PC-9 (cell line): Measurements from ENCODE around the gene ZNF266. TPM values are rescaled to one million over a fixed set of nuclear protein-coding genes. Genes with fewer than 3 reads are reported as not detected.

Experiments used
- BruUV-seq: library from RNA; stranded (reverse); fragments of 400-500 nt; replicated peaks from 2 replicates; lab custom pipeline; 2021; lab: Mats Ljungman, UMichigan
- CTCF ChIA-PET: fragments of 300-600 bp; sonication (Branson Sonifier 250); formaldehyde crosslinking; loops from one replicate; lab custom pipeline; 2022; ENCODE audit warnings: antibody characterized with exemption; lab: Charles Lee
- POLR2A ChIA-PET: fragments of 300-600 bp; sonication (Branson Sonifier 250); formaldehyde crosslinking; loops from one replicate; lab custom pipeline; 2022; ENCODE audit warnings: antibody characterized with exemption; ENCODE audit not compliant: unreplicated experiment; lab: Charles Lee
- DNase-seq, 2 experiments: peaks; one replicate each; pipeline versions ENCODE4 v3.0.0 to v3.0.0-alpha.2; 2015 to 2022; ENCODE audit warnings: mixed read lengths in 1 of 2
- H2AFZ ChIP-seq: fragments of 200-600 bp; sonication (generic); 2 replicates; pipeline ENCODE4 v1.8.1; 2017; ENCODE audit warnings: antibody characterized with exemption
- H3F3A ChIP-seq: fragments of 200-600 bp; sonication (generic); 2 replicates; pipeline ENCODE4 v1.8.1; 2017; ENCODE audit warnings: antibody characterized with exemption, mild to moderate bottlenecking, low read depth; ENCODE audit not compliant: insufficient read depth
- H3K27ac ChIP-seq: fragments of 200-600 bp; sonication (generic); 2 replicates; pipeline ENCODE4 v1.6.1; 2016; ENCODE audit warnings: mixed run types
- H3K27me3 ChIP-seq: fragments of 200-600 bp; sonication (generic); 2 replicates; pipeline ENCODE4 v1.6.1; 2016; ENCODE audit warnings: low read depth, mixed run types; ENCODE audit not compliant: insufficient read depth
- H3K36me3 ChIP-seq: fragments of 200-600 bp; sonication (generic); 2 replicates; pipeline ENCODE4 v1.6.1; 2016; ENCODE audit warnings: low read depth, mixed run types
- H3K4me1 ChIP-seq: fragments of 200-600 bp; sonication (generic); replicated peaks from 2 replicates; pipeline ENCODE4 v1.6.1; 2016; ENCODE audit warnings: mixed run types; ENCODE audit not compliant: insufficient read depth
- H3K4me2 ChIP-seq: fragments of 200-600 bp; sonication (generic); 2 replicates; pipeline ENCODE4 v1.6.1; 2017; ENCODE audit warnings: mixed run types
- H3K4me3 ChIP-seq: fragments of 200-600 bp; sonication (generic); 2 replicates; pipeline ENCODE4 v1.6.1; 2016; ENCODE audit warnings: mixed run types
- H3K79me2 ChIP-seq: fragments of 200-600 bp; sonication (generic); 2 replicates; pipeline ENCODE4 v1.6.1; 2017; ENCODE audit warnings: low read depth, mixed run types
- H3K9me2 ChIP-seq: fragments of 200-600 bp; sonication (generic); 2 replicates; pipeline ENCODE4 v1.8.1; 2017; ENCODE audit warnings: mild to moderate bottlenecking; ENCODE audit not compliant: insufficient read depth
- H3K9me3 ChIP-seq: fragments of 200-600 bp; sonication (generic); 2 replicates; pipeline ENCODE4 v1.8.1; 2016; ENCODE audit warnings: low read depth; ENCODE audit not compliant: insufficient read depth
- H4K20me1 ChIP-seq: fragments of 200-600 bp; sonication (generic); 2 replicates; pipeline ENCODE4 v1.8.1; 2017; ENCODE audit not compliant: insufficient read depth
- CTCF ChIP-seq: fragments of 200-600 bp; sonication (generic); conservative IDR thresholded peaks from 2 replicates; pipeline ENCODE4 v1.6.1; 2017; ENCODE audit warnings: mixed run types, antibody characterized with exemption, mild to moderate bottlenecking, moderate library complexity
- EZH2 ChIP-seq: fragments of 200-600 bp; sonication (generic); IDR thresholded peaks from 2 replicates; pipeline ENCODE4 v1.8.0; 2017; ENCODE audit warnings: antibody characterized with exemption, low read depth
- intact Hi-C: fragments of 100-400 bp; cut with micrococcal nuclease; formaldehyde crosslinking; loops from one replicate; pipeline ENCODE4 v1.10.0; 2022; ENCODE audit not compliant: unreplicated experiment
- total RNA-seq: library from RNA; stranded (reverse); gene quantifications from 2 replicates; pipeline ENCODE4 v1.2.3, GENCODE V29; 2021

ZNF266 gene
- total RNA-seq, 1 experiment from 2014 or later: 13.8 TPM

GRCh38 chr19:9413240-9413954 is 22.0 kb downstream of the ZNF266 start:
- Histone ChIP-seq H3K9me2 (no peaks in the 10 kb centered on the region), H3K27me3 (no peaks in the 10 kb centered on the region), H3K9me3 (peaks cover 91% of the 10 kb centered on the region), H3K36me3 (peaks cover 57% of the 10 kb centered on the region), H3K4me1 (no peaks in the 10 kb centered on the region), H3K79me2 (no peaks in the 10 kb centered on the region), H4K20me1 (no peaks in the 10 kb centered on the region), H3K4me3 (no peak overlapping the region), H3F3A (peaks cover 14% of the 10 kb centered on the region; the same call in 1 of the 2 replicates), H2AFZ (no peak overlapping the region), H3K4me2 (no peak overlapping the region), H3K27ac (no peak overlapping the region)
- POLR2A ChIA-PET: no interaction called here
- TF ChIP-seq CTCF: no peak
- TF ChIP-seq EZH2: no peak
- no peak for DNase-seq
- intact Hi-C loops: no loop called here
- CTCF ChIA-PET: no interaction called here
- no TSS peak for BruUV-seq

- peak overlapping the region; percentile 59; the same call in 1 of the 2 replicates for H3K4me3 ChIP-seq
- peaks cover 11% of the 10 kb centered on the region; the same call in 1 of the 2 replicates for H3K4me1 ChIP-seq
- intact Hi-C loops: loop anchor here (5.0 kb wide), 1 partner anchor 86 kb away; the partner anchor contains the start of gene ZNF559
- H3K27ac ChIP-seq: no peak overlapping the region
- H3F3A ChIP-seq: peaks cover 11% of the 10 kb centered on the region; the same call in 1 of the 2 replicates
- H3K36me3 ChIP-seq: 0 out of 2 replicates have a peak, but pooled peaks cover 8% of the 10 kb centered on the region
- no peaks in the 10 kb centered on the region for H3K9me2 ChIP-seq
- BruUV-seq: no TSS peak
- no peaks in the 10 kb centered on the region for H3K79me2 ChIP-seq
- TF ChIP-seq EZH2: no peak
- TF ChIP-seq CTCF: no peak
- no peaks in the 10 kb centered on the region for H3K27me3 ChIP-seq
- H2AFZ ChIP-seq: peak overlapping the region; percentile 95
- peaks cover 69% of the 10 kb centered on the region for H3K9me3 ChIP-seq
- peak overlapping the region; percentile 83 for H3K4me2 ChIP-seq
- ChIA-PET CTCF (no interaction called here), POLR2A (no interaction called here)
- no peak for DNase-seq
- no peaks in the 10 kb centered on the region for H4K20me1 ChIP-seq
Observed at GRCh38 chr19:9407827-9408226, 27.5 kb downstream of the ZNF266 start.

- H3K4me3 ChIP-seq: peak overlapping the region; percentile 59
Observed at GRCh38 chr19:9406798-9407352, 28.5 kb downstream of the ZNF266 start.

More at GRCh38 chr19:9406798-9407352, 28.5 kb downstream of the ZNF266 start:
- H2AFZ ChIP-seq: peak overlapping the region; percentile 95
- H3F3A ChIP-seq: peaks cover 11% of the 10 kb centered on the region; the same call in 1 of the 2 replicates
- no peaks in the 10 kb centered on the region for H3K79me2 ChIP-seq
- intact Hi-C loops: loop anchor here (5.0 kb wide), 1 partner anchor 85 kb away; the partner anchor contains the start of gene ZNF559
- POLR2A ChIA-PET: interaction anchor here (0.6 kb wide), 1 partner anchor 791 kb away, joined by 3 read pairs; no protein-coding TSS in a partner anchor
- H4K20me1 ChIP-seq: no peaks in the 10 kb centered on the region
- no peaks in the 10 kb centered on the region for H3K9me2 ChIP-seq
- H3K27ac ChIP-seq: no peak overlapping the region
- H3K4me1 ChIP-seq: peaks cover 11% of the 10 kb centered on the region; the same call in 1 of the 2 replicates
- peaks cover 61% of the 10 kb centered on the region for H3K9me3 ChIP-seq
- TF ChIP-seq EZH2: no peak
- no peak for TF ChIP-seq CTCF
- no TSS peak for BruUV-seq
- DNase-seq: peak; percentile 56 to 74
- 0 out of 2 replicates have a peak, but pooled peaks cover under 1% of the 10 kb centered on the region for H3K36me3 ChIP-seq
- peak overlapping the region; percentile 83 for H3K4me2 ChIP-seq
- H3K27me3 ChIP-seq: no peaks in the 10 kb centered on the region
- CTCF ChIA-PET: no interaction called here
